Jurkat, Clone E6-1 (cell line): ENCODE data around the gene PRDM8. TPM values are rescaled to one million over a fixed set of nuclear protein-coding genes. Genes with fewer than 3 reads are reported as not detected.
"Not testable (repeated sequence)": the region's sequence is repeated elsewhere in the genome, so short reads cannot be mapped to it uniquely, and the experiment has no call there.

ENCODE experiments used
- DNase-seq: peaks from one replicate; pipeline ENCODE4 v3.0.0-alpha.2; 2011; ENCODE audit warnings: low read depth, low spot score
- H3K4me3 ChIP-seq: 2 replicates; pipeline ENCODE4 v1.5.1; 2011; ENCODE audit warnings: mild to moderate bottlenecking, low read length, control low read depth, moderate library complexity
- polyA plus RNA-seq: library from polyadenylated mRNA; unstranded; fragments of >200 nt; gene quantifications from one replicate; pipeline ENCODE4 v1.2.1, GENCODE V29; 2012; ENCODE audit warnings: missing spikeins; ENCODE audit not compliant: insufficient read length, insufficient read depth

PRDM8 gene
- polyA plus RNA-seq = 4.6 TPM

- DNase-seq = no peak
- no peak within 1 kb of the TSS for H3K4me3 ChIP-seq
Measured at GRCh38 chr4:80196922-80197573, at the start of gene PRDM8. PRDM8 (plus strand) TSS chr4:80197503; CDS start chr4:80200081, 2,578 bp downstream.

- H3K4me3 ChIP-seq = no peak overlapping the region
- no peak for DNase-seq
Measured at GRCh38 chr4:80150387-80151180, 46.7 kb upstream of the PRDM8 start.

- no peak overlapping the region for H3K4me3 ChIP-seq
- no peak for DNase-seq
Measured at GRCh38 chr4:80151981-80152380, 45.3 kb upstream of the PRDM8 start.

- DNase-seq = no peak
- H3K4me3 ChIP-seq = no peak overlapping the region
Measured at GRCh38 chr4:80153874-80154544, 43.3 kb upstream of the PRDM8 start.

GRCh38 chr4:80154545-80154933 lies 42.8 kb upstream of the PRDM8 start:
- DNase-seq = no peak
- no peak overlapping the region for H3K4me3 ChIP-seq

- no peak overlapping the region for H3K4me3 ChIP-seq
- no peak for DNase-seq
Measured at GRCh38 chr4:80155316-80155982, 41.9 kb upstream of the PRDM8 start.

- no peak overlapping the region for H3K4me3 ChIP-seq
- DNase-seq = no peak
Measured at GRCh38 chr4:80156410-80156809, 40.9 kb upstream of the PRDM8 start.

GRCh38 chr4:80161413-80162058 lies 35.8 kb upstream of the PRDM8 start:
- H3K4me3 ChIP-seq = no peak overlapping the region
- no peak for DNase-seq

- DNase-seq = no peak
- H3K4me3 ChIP-seq = no peak overlapping the region
Measured at GRCh38 chr4:80162418-80162817, 34.9 kb upstream of the PRDM8 start.

- no peak overlapping the region for H3K4me3 ChIP-seq
- DNase-seq = no peak
Measured at GRCh38 chr4:80165855-80166254, 31.4 kb upstream of the PRDM8 start.

- no peak overlapping the region for H3K4me3 ChIP-seq
- no peak for DNase-seq
Measured at GRCh38 chr4:80171251-80171650, 26.1 kb upstream of the PRDM8 start.

- H3K4me3 ChIP-seq = no peak overlapping the region
- DNase-seq = no peak
Measured at GRCh38 chr4:80171656-80172055, 25.6 kb upstream of the PRDM8 start.

- DNase-seq = no peak
- H3K4me3 ChIP-seq = no peak overlapping the region
Measured at GRCh38 chr4:80172203-80172602, 25.1 kb upstream of the PRDM8 start.

GRCh38 chr4:80173401-80173800 lies 23.9 kb upstream of the PRDM8 start:
- no peak overlapping the region for H3K4me3 ChIP-seq
- peak; percentile 62 for DNase-seq

- no peak for DNase-seq
- H3K4me3 ChIP-seq = no peak overlapping the region
Measured at GRCh38 chr4:80173841-80174240, 23.5 kb upstream of the PRDM8 start.

GRCh38 chr4:80177793-80178192 lies 19.5 kb upstream of the PRDM8 start:
- DNase-seq, H3K4me3 ChIP-seq: not testable (repeated sequence)

- no peak overlapping the region for H3K4me3 ChIP-seq
- no peak for DNase-seq
Measured at GRCh38 chr4:80178964-80179363, 18.3 kb upstream of the PRDM8 start.

- H3K4me3 ChIP-seq = no peak overlapping the region
- DNase-seq = no peak
Measured at GRCh38 chr4:80179637-80180161, 17.6 kb upstream of the PRDM8 start.

GRCh38 chr4:80180743-80181142 lies 16.6 kb upstream of the PRDM8 start:
- no peak for DNase-seq
- no peak overlapping the region for H3K4me3 ChIP-seq
